ENCODE results near the gene HSD17B12.

HSD17B12 gene

GRCh38 chr11:43688394-43688793 lies 7.9 kb downstream of the HSD17B12 start:
- DNase-seq (ENCODE audit: low read depth in 2 of 2) = no peak

GRCh38 chr11:43689167-43689566 lies 8.6 kb downstream of the HSD17B12 start:
- no peak for DNase-seq (ENCODE audit: low read depth in 2 of 2)

DNA sequence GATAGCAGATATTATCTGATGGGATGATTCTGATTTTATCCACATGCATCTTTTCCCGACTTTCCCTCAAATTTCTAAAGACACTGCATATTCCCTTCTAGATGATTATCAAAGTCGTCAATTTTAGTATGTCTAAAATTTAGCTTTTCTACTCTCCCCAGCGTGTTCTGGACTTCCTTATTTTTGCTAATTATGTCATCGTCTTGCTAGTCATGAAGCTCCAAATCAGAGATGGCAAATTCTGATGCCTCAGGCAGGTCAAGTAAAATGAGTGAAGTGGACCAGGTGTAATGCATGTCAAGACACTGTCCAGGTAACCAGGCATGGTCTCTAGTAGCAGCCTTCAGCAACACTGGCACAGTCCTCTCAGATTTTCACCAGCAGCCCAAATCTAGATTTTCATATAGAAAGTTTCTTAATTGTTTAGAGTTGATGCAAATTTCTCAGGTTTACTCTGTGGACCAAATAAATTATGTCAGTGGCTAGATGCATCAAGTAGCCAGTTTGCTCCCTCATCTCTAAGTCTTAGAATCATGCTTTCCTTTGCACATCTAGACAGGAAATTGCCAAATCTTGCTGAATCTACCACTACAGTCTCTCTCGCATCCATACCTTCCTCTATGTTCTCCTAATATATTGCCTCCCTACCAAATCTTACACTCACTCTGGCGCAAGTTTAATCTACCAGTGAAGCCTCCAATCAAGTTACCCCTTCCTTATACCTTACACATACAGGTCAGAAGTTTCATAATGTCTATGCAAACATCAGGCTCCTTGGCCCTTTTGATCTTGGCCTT lies 10.6 kb downstream of the HSD17B12 start:
- no peak for DNase-seq (ENCODE audit: low read depth in 2 of 2)

DNA sequence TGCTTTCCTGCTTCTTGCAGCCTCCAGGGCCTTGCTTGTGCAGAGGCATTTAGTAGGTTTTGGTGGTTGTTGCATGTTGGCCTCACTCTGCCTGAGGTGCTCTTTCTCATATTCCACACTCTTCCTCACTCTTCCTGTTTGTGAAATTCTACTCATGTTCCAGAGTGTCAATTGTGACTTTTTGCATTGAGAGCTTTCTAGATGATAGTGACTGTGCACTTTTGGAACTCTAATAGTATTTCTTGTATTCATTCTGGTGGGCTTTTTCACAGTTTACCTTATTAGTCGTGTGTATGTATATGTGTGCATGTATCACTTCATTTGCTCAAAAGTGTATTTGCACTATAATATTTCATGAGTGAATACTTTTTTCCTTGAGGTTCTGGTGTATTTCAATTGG lies 11.3 kb downstream of the HSD17B12 start:
- no peak for DNase-seq (ENCODE audit: low read depth in 2 of 2)

DNA sequence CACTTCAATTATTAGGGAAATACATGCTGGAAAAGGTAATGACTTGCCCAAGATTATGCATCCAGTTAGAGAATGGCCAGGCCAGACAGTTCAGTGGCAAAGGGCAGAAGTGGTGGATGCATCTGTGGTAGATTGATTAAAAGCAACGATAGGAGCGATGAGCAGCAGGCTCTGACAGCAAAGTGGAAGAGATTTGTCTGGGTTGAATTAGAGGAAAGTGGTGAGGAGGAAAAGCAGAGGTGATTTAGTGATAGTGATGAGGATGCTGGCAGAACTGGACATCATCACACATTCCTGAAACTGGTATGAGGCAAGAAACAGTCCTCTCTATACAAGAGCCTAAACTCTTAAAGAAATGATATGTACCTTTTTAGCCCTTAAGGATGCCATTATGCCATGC lies 12.5 kb downstream of the HSD17B12 start:
- DNase-seq (ENCODE audit: low read depth in 2 of 2) = no peak

DNA sequence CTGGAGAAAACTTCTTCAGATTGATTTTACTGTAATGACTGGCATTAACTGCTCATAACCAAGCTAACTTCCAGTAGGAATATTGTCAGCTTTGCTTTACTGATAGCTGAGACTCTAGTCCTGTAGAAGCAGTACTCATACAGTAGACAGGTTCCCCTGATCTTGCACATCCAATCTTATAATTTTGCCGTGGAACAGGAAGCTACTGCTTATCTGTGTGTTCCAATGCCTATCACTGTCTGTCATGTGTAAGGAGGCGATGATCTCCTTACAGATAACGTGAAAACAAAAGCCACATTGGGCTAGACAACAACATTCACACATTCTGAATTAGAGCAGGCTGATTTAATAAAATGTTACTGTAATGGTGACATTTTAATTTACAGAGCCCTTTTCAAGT lies 13.2 kb downstream of the HSD17B12 start:
- no peak for DNase-seq (ENCODE audit: low read depth in 2 of 2)

DNA sequence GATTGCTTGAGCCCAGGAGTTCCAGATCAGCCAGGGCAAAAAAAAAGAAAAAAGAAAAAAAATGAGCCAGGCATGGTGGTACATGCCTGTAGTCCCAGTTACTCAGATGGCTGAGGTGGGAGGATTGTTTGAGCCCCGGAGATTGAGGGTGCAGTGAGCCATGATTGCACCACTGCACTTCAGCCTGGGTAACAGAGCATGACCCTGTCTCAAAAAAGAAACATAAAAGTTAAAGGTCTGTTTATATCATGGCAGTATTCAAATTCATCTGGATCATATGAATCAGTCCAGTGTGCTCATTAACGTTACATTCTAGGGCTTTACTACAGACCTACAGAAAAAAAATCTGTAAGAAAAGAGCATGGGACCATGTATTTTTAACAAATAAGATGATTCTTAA lies 13.9 kb downstream of the HSD17B12 start:
- DNase-seq (ENCODE audit: low read depth in 2 of 2) = no peak

DNA sequence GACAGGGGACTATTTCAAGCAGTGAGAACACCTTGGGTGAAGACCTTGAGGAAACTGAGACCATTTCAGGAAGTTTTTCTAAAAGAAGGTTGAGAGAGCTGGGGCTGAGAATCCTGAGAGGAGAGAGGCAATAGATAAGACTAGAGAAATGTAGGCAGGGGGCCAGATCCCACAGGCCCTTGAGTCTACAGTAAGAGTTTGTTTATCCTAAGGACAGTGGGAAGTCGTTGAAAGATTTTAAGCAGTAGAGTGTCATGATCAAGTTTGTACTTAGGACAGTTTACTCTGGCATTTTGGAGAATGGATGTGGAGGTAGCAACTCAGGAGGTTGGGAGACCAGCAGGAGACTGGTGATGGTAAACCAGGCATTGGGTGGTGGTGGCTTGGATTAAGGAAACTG lies 17.1 kb downstream of the HSD17B12 start:
- DNase-seq (ENCODE audit: low read depth in 2 of 2) = no peak

DNA sequence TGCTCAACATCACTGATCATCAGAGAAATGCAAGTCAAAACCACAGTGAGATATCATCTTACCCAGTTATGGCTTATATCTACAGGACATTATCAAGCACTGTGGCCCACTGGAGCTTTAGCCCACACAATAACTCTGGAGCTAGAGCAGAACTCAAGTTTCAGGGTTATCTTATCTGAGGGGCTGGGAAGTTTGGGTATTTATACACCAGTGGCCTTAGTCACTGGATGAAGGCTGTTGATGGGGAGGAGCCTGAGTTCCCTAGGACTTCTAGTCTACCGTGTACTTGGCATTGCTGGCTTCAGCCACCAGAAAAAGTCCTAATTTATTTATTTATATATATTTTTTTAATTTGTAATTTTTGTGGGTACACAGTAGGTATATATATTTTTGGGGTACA lies 19.3 kb downstream of the HSD17B12 start:
- no peak for DNase-seq (ENCODE audit: low read depth in 2 of 2)

DNA sequence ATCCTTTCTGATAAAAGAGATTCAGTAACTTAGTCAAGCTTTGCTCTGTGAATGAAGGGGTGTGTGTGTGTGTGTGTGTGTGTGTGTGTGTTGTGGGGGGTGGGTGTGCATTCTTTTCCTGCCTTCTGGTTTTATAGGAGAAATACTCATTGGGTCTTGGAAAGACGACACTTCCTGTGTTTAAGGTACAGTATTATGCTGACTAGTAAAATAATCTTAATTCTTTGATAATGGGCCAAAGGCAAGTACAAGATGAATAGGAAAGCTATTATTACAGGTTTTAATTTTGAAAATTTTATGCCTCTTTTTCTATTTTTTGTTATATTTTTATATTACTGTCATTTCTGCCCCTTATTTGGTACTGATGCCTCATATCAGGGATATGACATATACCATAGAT lies 26.1 kb downstream of the HSD17B12 start:
- no peak for DNase-seq (ENCODE audit: low read depth in 2 of 2)

GRCh38 chr11:43708776-43709175 lies 28.2 kb downstream of the HSD17B12 start:
- DNase-seq (ENCODE audit: low read depth in 2 of 2) = no peak

DNA sequence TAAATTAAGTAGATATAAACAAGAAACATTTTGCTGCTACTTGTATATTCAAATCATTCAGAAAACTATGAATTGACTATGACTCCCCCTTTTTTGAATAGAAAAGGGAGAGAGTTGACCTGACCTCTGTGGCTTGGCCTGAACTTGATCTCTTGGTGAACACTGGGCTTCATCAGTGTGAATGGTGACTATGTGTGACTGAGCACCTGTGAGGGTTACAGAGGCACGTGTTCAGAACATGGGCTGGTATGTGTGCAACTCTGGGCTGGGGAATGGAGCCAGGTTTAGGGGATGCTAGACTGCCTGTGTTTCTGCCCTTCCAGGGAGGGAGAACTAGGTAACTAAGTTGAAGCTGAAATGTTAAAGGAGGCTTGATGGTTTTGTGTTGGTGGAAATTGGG lies 29.2 kb downstream of the HSD17B12 start:
- DNase-seq (ENCODE audit: low read depth in 2 of 2) = no peak

GRCh38 chr11:43712676-43713075 lies 32.1 kb downstream of the HSD17B12 start:
- peak; percentile 20 to 31 for DNase-seq (ENCODE audit: low read depth in 2 of 2)

GRCh38 chr11:43718373-43718772 lies 37.8 kb downstream of the HSD17B12 start:
- DNase-seq (ENCODE audit: low read depth in 2 of 2) = no peak

DNA sequence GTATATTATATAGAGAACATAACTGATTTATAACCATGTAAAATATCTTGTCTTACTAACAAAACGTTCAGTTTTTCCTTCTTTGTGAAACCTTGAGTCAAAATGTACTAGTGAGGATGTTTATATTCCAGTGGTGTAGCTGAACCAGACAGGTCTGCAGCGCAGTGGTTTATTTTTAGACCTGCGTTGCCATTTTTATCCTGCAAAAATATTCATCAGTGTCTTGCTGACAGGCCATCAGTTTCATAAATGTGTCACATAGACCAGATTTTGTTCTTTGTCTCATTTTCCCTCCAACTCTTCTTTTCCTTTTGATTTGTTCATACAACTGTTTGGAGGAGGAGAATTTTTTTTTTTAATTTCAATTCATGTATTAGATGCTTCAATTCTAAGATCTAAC lies 43.1 kb downstream of the HSD17B12 start:
- no peak for DNase-seq (ENCODE audit: low read depth in 2 of 2)

GRCh38 chr11:43732225-43732624 lies 51.7 kb downstream of the HSD17B12 start:
- no peak for DNase-seq (ENCODE audit: low read depth in 2 of 2)

DNA sequence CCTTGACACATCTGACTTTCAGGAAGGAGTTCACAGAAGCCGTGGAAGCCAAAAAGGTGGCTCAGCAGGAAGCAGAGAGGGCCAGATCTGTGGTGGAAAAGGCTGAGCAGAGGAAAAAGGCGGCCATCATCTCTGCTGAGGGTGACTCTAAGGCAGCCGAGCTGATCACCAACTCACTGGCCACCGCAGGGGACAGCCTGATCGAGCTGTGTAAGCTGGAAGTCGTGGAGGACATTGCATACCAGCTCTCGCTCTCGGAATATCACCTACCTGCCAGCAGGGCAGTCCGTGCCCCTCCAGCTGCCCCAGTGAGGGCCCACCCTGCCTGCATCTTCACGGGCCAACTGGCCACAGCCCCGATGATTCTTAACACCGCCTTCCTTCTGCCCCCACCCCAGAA lies 53.7 kb downstream of the HSD17B12 start:
- no peak for DNase-seq (ENCODE audit: low read depth in 2 of 2)

DNA sequence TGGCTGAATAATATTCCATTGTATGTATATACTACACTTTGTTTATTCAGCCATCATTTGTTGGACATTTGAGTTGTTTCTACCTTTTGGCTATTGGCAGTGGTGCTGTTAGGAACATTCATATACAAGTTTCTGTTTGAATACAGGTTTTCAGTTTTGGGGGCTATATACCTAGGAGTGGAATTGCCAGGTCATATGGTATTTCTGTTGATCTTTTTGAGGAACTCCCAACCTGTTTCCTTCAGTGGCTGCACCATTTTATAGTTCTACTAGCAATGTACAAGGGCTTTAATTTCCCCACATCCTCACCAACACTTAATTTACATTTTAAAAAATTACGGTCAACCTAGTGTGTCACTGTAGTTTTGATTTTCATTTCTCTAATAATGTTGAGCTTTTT lies 54.6 kb downstream of the HSD17B12 start:
- DNase-seq (ENCODE audit: low read depth in 2 of 2) = no peak

DNA sequence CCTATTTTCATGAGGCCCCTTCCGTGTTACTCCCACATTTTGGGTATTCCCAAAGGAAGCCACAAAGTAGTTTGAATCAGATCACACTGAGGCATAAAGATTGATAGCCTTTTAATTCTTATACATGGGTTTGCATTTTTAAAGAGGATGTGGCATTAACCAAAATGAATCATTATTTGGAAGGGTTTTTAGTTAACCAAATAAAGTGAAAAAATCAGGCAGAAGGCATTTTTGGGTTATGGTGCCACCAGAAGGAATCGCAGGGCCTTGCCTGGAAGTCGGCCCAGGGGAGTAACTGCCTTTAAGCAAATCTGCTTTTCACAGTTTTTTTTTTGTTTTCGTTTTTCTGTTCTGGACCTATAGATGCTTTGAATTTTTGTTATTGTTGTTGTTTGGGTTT lies 55.4 kb downstream of the HSD17B12 start:
- peak; percentile 66 to 67 for DNase-seq (ENCODE audit: low read depth in 2 of 2)

DNA sequence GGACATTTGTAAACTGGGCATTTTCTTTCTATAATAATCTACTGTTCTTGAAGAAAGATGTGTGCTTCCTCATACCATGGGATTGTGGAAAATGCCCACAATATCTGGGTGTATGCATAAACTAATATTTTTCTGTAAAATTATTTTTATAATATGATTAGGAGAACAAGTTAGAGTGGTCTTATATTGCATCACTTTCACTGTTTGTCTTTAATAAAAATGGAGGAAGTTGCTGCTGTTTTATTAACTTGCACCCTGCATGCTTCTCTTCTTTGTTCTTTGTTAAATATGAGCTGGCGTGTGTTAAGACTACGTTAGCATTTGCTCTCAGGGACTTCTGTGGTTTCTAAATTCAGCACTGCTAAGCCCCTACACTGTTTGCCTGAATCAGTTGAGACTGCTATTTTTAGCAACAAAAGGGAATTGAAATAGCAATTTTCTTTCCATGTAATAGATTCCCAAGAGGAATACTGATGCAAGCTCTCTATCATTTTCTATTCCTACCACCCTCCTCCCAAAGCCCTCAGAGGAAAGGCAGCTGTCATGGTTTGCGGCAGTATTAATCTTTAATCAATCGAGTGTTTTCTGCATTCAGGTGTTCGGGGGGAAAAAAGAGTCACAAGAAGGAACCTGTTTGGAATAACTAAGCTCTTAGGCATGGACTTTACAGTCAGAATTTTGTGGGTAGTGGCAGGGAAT lies 56.1 kb downstream of the HSD17B12 start:
- DNase-seq (ENCODE audit: low read depth in 2 of 2) = peak; percentile 83 to 85

- DNase-seq (ENCODE audit: low read depth in 2 of 2) = no peak
Measured at GRCh38 chr11:43737201-43737590, 56.7 kb downstream of the HSD17B12 start.

- DNase-seq (ENCODE audit: low read depth in 2 of 2) = peak; percentile 62
Measured at GRCh38 chr11:43738600-43739409, 58.3 kb downstream of the HSD17B12 start.

DNA sequence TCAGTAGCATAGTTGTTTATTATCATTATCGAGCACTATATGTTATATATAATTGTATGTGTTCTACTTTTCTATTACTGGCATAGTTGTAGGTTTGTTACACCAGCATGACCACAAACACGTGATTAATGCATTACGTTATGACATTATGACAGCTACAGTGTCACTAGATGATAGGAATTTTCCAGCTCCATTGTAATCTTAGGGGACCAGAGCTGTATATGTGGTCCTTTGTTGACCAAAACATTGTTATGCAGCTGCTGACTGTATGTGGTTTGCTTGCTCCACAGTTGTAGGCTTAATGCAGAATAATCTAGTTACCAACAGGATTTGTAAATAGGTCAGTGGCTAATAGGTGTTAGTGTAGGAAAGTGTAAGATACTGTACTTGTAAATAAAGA lies 66.1 kb downstream of the HSD17B12 start:
- no peak for DNase-seq (ENCODE audit: low read depth in 2 of 2)
